Measurements from ENCODE around the gene HDAC11. TPM values are rescaled to one million over a fixed set of nuclear protein-coding genes. Genes with fewer than 3 reads are reported as not detected.

The HDAC11 gene
- total and polyA plus RNA-seq, 2 of the 13 experiments (the other 11 are each of a cell fraction or from before 2014, with no cell fraction given) = 13.7 to 33.1 TPM

DNA sequence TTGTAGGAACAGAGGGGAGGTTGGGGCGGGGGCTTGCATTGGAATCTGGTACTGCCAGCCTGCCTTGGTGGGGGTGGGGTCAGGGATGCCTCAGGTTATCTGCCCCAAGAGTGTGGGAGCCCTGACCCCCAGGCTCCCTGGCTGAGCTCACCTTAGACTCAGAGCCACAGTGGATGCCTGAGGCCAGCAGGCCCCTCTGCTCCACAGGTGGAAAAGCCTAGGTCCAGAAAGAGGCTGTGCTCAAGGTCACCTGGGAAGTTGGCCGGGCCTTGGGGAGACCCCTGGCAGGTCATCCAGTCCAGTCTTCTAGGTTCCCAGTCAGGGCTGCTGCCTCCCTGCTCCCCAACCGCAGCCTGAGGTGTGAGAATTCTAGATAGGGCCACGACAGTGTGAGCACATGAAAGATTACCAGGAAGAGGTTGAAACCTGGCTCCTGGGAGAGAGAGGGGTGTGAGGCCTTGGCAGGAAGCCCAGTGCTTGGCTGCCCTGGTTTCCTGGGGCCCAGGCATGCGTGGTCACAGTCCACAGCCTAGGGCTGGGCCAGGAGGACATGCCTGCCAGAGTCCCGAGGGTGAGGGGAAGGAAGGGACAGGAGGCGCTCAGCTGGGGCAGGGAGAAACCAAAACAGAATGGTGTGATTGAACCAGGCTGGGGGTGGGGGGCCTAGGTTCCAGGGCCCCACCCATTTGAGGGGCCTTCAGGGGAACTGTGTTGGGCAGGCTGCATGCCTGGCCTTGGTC lies 4.9 kb downstream of the HDAC11 start (continued):
- TF ChIP-seq, protein P1, sequence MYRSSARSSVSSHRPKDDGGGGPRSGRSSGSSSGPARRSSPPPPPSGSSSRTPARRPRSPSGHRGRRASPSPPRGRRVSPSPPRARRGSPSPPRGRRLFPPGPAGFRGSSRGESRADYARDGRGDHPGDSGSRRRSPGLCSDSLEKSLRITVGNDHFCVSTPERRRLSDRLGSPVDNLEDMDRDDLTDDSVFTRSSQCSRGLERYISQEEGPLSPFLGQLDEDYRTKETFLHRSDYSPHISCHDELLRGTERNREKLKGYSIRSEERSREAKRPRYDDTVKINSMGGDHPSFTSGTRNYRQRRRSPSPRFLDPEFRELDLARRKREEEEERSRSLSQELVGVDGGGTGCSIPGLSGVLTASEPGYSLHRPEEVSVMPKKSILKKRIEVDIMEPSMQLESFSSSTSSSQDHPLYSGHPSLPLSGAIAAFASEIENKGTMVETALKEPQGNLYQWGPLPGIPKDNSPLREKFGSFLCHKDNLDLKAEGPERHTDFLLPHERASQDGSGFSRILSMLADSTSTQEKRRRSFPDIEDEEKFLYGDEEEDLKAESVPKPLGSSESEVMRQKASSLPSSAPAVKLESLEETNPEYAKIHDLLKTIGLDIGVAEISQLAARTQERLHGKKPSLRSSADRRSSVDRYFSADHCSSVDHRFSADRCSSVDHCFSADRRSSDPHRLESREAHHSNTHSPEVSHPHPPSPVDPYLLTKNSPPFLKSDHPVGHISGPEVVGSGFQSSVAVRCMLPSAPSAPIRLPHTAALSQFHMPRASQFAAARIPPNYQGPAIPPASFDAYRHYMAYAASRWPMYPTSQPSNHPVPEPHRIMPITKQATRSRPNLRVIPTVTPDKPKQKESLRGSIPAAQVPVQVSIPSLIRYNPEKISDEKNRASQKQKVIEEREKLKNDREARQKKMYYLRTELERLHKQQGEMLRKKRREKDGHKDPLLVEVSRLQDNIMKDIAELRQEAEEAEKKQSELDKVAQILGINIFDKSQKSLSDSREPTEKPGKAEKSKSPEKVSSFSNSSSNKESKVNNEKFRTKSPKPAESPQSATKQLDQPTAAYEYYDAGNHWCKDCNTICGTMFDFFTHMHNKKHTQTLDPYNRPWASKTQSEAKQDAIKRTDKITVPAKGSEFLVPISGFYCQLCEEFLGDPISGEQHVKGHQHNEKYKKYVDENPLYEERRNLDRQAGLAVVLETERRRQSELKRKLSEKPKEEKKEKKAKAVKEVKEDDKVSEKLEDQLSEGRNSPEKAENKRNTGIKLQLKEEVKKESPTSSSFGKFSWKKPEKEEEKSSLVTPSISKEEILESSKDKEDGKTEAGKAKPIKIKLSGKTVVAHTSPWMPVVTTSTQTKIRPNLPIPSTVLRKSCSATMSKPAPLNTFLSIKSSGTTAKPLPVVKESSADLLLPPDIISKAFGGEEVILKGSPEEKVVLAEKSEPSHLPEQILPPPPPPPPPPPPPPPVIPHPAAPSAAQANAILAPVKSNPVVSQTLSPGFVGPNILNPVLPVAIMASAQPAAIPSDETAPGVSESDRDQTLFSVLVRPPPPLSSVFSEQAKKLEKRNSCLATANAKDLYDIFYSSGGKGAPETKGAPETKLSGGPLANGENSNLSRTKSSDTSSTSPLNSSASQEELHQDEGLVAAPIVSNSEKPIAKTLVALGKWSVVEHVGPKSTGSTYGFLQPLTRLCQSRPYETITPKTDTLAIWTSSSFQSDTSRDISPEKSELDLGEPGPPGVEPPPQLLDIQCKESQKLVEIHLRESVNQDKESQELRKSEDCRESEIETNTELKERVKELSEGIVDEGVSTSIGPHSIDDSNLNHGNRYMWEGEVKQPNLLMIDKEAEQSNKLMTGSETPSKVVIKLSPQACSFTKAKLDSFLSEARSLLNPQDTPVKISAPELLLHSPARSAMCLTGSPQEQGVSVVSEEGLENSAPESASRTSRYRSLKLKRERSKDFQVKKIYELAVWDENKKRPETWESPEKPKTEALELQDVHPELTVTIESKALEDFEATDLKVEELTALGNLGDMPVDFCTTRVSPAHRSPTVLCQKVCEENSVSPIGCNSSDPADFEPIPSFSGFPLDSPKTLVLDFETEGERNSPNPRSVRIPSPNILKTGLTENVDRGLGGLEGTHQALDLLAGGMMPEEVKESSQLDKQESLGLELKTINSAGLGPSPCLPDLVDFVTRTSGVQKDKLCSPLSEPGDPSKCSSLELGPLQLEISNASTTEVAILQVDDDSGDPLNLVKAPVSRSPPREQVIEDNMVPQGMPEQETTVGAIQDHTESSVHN (CRISPR knock-in tag; IDR thresholded peaks at IDR 0.05) = no peak
- TF ChIP-seq ZNF746 (CRISPR knock-in tag; IDR thresholded peaks at IDR 0.05) (no peak), ZNF547 (CRISPR knock-in tag; IDR thresholded peaks at IDR 0.05) (0 out of 2 replicates have a peak, but pooled peaks have one; percentile 50), NCOR1 (IDR thresholded peaks at IDR 0.05; ENCODE audit: borderline replicate concordance, low read length) (no peak; the same call in 1 of the 2 replicates), ZNF274 (CRISPR knock-in tag; IDR thresholded peaks at IDR 0.05) (peak; percentile 90), ZKSCAN8 (CRISPR knock-in tag; IDR thresholded peaks at IDR 0.05; ENCODE audit: borderline replicate concordance) (peak; percentile 84; the same call in 1 of the 2 replicates), DMAP1 (CRISPR knock-in tag; IDR thresholded peaks at IDR 0.05) (peak; percentile 55), TBL1XR1 (IDR thresholded peaks at IDR 0.05; ENCODE audit: borderline replicate concordance, low read length, partially characterized antibody) (no peak), PCBP2 (optimal IDR thresholded peaks at IDR 0.05; ENCODE audit: low read depth, low read length, poor library complexity, severe bottlenecking) (no peak), KLF9 (CRISPR knock-in tag; IDR thresholded peaks at IDR 0.05; ENCODE audit: low read depth) (peak; percentile 95; the same call in 1 of the 2 replicates)
- TF ChIP-seq, protein P2, sequence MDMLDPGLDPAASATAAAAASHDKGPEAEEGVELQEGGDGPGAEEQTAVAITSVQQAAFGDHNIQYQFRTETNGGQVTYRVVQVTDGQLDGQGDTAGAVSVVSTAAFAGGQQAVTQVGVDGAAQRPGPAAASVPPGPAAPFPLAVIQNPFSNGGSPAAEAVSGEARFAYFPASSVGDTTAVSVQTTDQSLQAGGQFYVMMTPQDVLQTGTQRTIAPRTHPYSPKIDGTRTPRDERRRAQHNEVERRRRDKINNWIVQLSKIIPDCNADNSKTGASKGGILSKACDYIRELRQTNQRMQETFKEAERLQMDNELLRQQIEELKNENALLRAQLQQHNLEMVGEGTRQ (IDR thresholded peaks at IDR 0.05; ENCODE audit: low read depth, low read length) = no peak
- TF ChIP-seq, protein P2 (CRISPR knock-in tag; IDR thresholded peaks at IDR 0.05; ENCODE audit: borderline replicate concordance) = peak; percentile 19; the same call in 1 of the 2 replicates
- TF ChIP-seq, protein P3, sequence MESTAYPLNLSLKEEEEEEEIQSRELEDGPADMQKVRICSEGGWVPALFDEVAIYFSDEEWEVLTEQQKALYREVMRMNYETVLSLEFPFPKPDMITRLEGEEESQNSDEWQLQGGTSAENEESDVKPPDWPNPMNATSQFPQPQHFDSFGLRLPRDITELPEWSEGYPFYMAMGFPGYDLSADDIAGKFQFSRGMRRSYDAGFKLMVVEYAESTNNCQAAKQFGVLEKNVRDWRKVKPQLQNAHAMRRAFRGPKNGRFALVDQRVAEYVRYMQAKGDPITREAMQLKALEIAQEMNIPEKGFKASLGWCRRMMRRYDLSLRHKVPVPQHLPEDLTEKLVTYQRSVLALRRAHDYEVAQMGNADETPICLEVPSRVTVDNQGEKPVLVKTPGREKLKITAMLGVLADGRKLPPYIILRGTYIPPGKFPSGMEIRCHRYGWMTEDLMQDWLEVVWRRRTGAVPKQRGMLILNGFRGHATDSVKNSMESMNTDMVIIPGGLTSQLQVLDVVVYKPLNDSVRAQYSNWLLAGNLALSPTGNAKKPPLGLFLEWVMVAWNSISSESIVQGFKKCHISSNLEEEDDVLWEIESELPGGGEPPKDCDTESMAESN (CRISPR knock-in tag; conservative IDR thresholded peaks at IDR 0.05) = peak; percentile 75; the same call in 1 of the 2 replicates
- TF ChIP-seq, protein P4, sequence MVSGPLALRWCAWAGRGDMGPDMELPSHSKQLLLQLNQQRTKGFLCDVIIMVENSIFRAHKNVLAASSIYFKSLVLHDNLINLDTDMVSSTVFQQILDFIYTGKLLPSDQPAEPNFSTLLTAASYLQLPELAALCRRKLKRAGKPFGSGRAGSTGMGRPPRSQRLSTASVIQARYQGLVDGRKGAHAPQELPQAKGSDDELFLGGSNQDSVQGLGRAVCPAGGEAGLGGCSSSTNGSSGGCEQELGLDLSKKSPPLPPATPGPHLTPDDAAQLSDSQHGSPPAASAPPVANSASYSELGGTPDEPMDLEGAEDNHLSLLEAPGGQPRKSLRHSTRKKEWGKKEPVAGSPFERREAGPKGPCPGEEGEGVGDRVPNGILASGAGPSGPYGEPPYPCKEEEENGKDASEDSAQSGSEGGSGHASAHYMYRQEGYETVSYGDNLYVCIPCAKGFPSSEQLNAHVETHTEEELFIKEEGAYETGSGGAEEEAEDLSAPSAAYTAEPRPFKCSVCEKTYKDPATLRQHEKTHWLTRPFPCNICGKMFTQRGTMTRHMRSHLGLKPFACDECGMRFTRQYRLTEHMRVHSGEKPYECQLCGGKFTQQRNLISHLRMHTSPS (CRISPR knock-in tag; IDR thresholded peaks at IDR 0.05; ENCODE audit: low read depth) = peak; percentile 92

All from HepG2 (cell line).